Naive thymus-derived CD4-positive, alpha-beta T cell (primary cell): ENCODE data around the gene MSH2. TPM values are rescaled to one million over a fixed set of nuclear protein-coding genes. Genes with fewer than 3 reads are reported as not detected.
"Not testable (repeated sequence)": the region's sequence is repeated elsewhere in the genome, so short reads cannot be mapped to it uniquely, and the experiment has no call there.

ENCODE experiments used
- ATAC-seq: fragments of 150-1000 bp; cut with Tn5 transposase; 2 replicates; pipeline ENCODE4 v1.10.0; 2021; ENCODE audit warnings: mild to moderate bottlenecking, moderate library complexity
- CTCF ChIA-PET: fragments of 350-600 bp; sonication (Branson Sonifier 250); formaldehyde crosslinking; loops from one replicate; lab custom pipeline; 2021; ENCODE audit warnings: antibody characterized with exemption; lab: Charles Lee
- POLR2A ChIA-PET: fragments of 350-600 bp; sonication (Branson Sonifier 250); formaldehyde crosslinking; loops from one replicate; lab custom pipeline; 2021; ENCODE audit warnings: antibody characterized with exemption, inconsistent platforms; lab: Charles Lee
- DNase-seq, 9 donors: peaks; one replicate each; pipeline versions ENCODE4 v3.0.0 to v3.0.0-alpha.2; 2020 to 2022; ENCODE audit warnings: mixed read lengths in 1 of 9
- H3K27ac ChIP-seq: one replicate; pipeline ENCODE4 v1.7.0; 2013; ENCODE audit warnings: mild to moderate bottlenecking, low read depth, low read length, moderate library complexity
- H3K27me3 ChIP-seq, 2 donors: one replicate each; pipeline ENCODE4 v1.7.0; 2013; ENCODE audit warnings: low read length in 2 of 2, mild to moderate bottlenecking in 2 of 2, moderate library complexity in 2 of 2; ENCODE audit not compliant: control insufficient read depth in 2 of 2, insufficient read depth in 2 of 2
- H3K36me3 ChIP-seq, 3 experiments: 1 replicate in 2 of 3; 2 replicates in 1 of 3; pipeline ENCODE4 v1.7.0; 2013; ENCODE audit warnings: low read length in 3 of 3, mild to moderate bottlenecking in 3 of 3, moderate library complexity in 1 of 3; ENCODE audit not compliant: insufficient read depth in 3 of 3, control insufficient read depth in 2 of 3
- H3K4me1 ChIP-seq, 2 donors: one replicate each; pipeline ENCODE4 v1.7.0; 2013; ENCODE audit warnings: low read length in 2 of 2, mild to moderate bottlenecking in 2 of 2, moderate library complexity in 1 of 2; ENCODE audit not compliant: control insufficient read depth in 2 of 2, insufficient read depth in 2 of 2
- H3K4me3 ChIP-seq: 2 replicates; pipeline ENCODE4 v1.7.0; 2013; ENCODE audit warnings: mild to moderate bottlenecking, low read length
- H3K9me3 ChIP-seq, 3 experiments: 1 replicate in 2 of 3; 2 replicates in 1 of 3; pipeline ENCODE4 v1.7.0; 2013; ENCODE audit warnings: low read length in 3 of 3; ENCODE audit not compliant: control insufficient read depth in 2 of 3
- H3K27ac Mint-ChIP-seq, 9 donors: one replicate each; pipeline ENCODE4 v1.8.0; 2020 to 2022; ENCODE audit warnings: mixed read lengths in 9 of 9, mild to moderate bottlenecking in 8 of 9, moderate library complexity in 5 of 9, inconsistent platforms in 2 of 9
- H3K27me3 Mint-ChIP-seq, 5 donors: one replicate each; pipeline ENCODE4 v1.8.0; 2021 to 2022; ENCODE audit warnings: mixed read lengths in 5 of 5, mild to moderate bottlenecking in 1 of 5
- H3K36me3 Mint-ChIP-seq, 5 donors: one replicate each; pipeline ENCODE4 v1.8.0; 2020 to 2022; ENCODE audit warnings: mixed read lengths in 5 of 5, mild to moderate bottlenecking in 3 of 5, inconsistent platforms in 1 of 5
- H3K4me1 Mint-ChIP-seq, 7 donors: one replicate each; pipeline ENCODE4 v1.8.0; 2020 to 2022; ENCODE audit warnings: mixed read lengths in 7 of 7, mild to moderate bottlenecking in 3 of 7, inconsistent platforms in 1 of 7
- H3K4me3 Mint-ChIP-seq, 10 donors: one replicate each; pipeline ENCODE4 v1.8.0; 2020 to 2022; ENCODE audit warnings: mild to moderate bottlenecking in 10 of 10, mixed read lengths in 10 of 10, moderate library complexity in 6 of 10, inconsistent platforms in 2 of 10
- H3K9me3 Mint-ChIP-seq, 11 donors: one replicate each; pipeline ENCODE4 v1.8.0; 2020 to 2022; ENCODE audit warnings: mixed read lengths in 11 of 11, mild to moderate bottlenecking in 4 of 11, inconsistent platforms in 1 of 11, moderate library complexity in 1 of 11
- intact Hi-C, 2 donors: fragments of 100-400 bp; cut with micrococcal nuclease; formaldehyde crosslinking; loops; one replicate each; pipeline ENCODE4 v1.15.1; 2023
- polyA plus RNA-seq, 2 donors: library from polyadenylated mRNA; unstranded; fragments of 300-500 nt; fragmentation: Illumina TruSeq; gene quantifications; one replicate each; pipeline ENCODE4 v1.2.3, GENCODE V29; 2021
- total RNA-seq, 6 experiments: library from RNA in 5 of 6; stranded (reverse) in 5 of 6; gene quantifications; 1 replicate in 5 of 6; 2 replicates in 1 of 6; pipeline ENCODE4 v1.2.3 and lab custom pipeline; 2021 to 2026

Gene MSH2
- total and polyA plus RNA-seq, 7 experiments from 2014 or later: 12.2 to 46.8 (median 39.1) TPM

- Mint-ChIP-seq H3K36me3 (peaks cover 0 to 37% (median 23%) of the 10 kb centered on the region in 5 donors), H3K9me3 (peaks cover 0 to 8% (median 0%) of the 10 kb centered on the region in 11 donors), H3K27me3 (peaks cover 0 to 2% (median 0%) of the 10 kb centered on the region in 5 donors), H3K4me3 (peak overlapping the region in 8 of 10 donors; percentile 10 to 48 (median 38)), H3K27ac (no peak overlapping the region), H3K4me1 (peaks cover 32 to 57% (median 44%) of the 10 kb centered on the region in 7 donors)
- intact Hi-C loops: loop anchor here in 1 of 2 donors (10.0 kb wide), 3 partner anchors 491 to 1841 kb away; partner anchors contain the start of genes FBXO11 and MCFD2
- no peak overlapping the region for H3K4me3 ChIP-seq
- POLR2A ChIA-PET: no interaction called here
- peaks cover 0 to 3% (median 0%) of the 10 kb centered on the region in 3 experiments for H3K36me3 ChIP-seq
- CTCF ChIA-PET: no interaction called here
- H3K27me3 ChIP-seq: no peaks in the 10 kb centered on the region
- no peaks in the 10 kb centered on the region for H3K9me3 ChIP-seq
- ATAC-seq (no peak), DNase-seq (no peak)
- H3K27ac ChIP-seq: no peak overlapping the region
- peaks cover 9 to 12% of the 10 kb centered on the region in 2 donors for H3K4me1 ChIP-seq
These were observed 2.8 kb downstream of the MSH2 start for GRCh38 chr2:47405757-47406156.

DNA sequence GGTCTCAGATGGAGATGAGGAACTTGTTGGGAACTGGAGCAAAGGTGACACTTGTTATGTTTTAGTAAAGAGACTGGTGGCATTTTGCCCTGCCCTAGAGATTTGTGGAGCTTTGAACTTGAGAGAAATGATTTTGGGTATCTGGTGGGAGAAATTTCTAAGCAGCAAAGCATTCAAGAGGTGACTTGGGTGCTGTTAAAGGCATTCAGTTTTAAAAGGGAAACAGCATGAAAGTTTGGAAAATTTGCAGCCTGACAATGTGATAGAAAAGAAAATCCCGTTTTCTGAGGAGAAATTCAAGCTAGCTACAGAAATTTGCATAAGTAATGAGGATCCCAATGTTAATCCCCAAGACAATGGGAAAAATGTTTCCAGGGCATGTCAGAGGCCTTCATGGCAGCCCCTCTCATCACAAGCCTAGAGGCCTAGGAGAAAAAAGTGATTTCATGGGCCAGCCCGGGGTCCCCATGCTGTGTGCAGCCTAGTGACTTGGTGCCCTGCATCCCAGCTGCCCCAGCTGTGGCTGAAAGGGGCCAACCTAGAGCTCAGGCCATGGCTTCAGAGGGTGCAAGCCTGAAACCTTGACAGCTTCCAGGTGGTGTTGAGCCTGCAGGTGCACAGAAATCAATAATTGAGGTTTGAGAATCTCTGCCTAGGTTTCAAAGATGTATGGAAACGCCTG is 3.8 kb downstream of the MSH2 start:
- Histone ChIP-seq H3K4me1 (peaks cover 9 to 12% of the 10 kb centered on the region in 2 donors), H3K36me3 (peaks cover 0 to 13% (median 0%) of the 10 kb centered on the region in 3 experiments)
- CTCF ChIA-PET, H3K27me3 Mint-ChIP-seq, POLR2A ChIA-PET, ATAC-seq, H3K4me3 Mint-ChIP-seq, H3K9me3 Mint-ChIP-seq, H3K4me3 ChIP-seq, H3K27ac ChIP-seq, H3K27me3 ChIP-seq, DNase-seq, H3K9me3 ChIP-seq: not testable (repeated sequence)
- Mint-ChIP-seq H3K4me1 (peaks cover 31 to 55% (median 44%) of the 10 kb centered on the region in 7 donors), H3K27ac (peak overlapping the region in 1 of 9 donors; percentile 10), H3K36me3 (peaks cover 0 to 37% (median 23%) of the 10 kb centered on the region in 5 donors)
- intact Hi-C loops: loop anchor here in 1 of 2 donors (10.0 kb wide), 3 partner anchors 492 to 1842 kb away; partner anchors contain the start of genes FBXO11 and MCFD2

GRCh38 chr2:47407976-47408375 is 5.0 kb downstream of the MSH2 start:
- Mint-ChIP-seq H3K4me3 (peak overlapping the region in 2 of 10 donors; percentile 15 to 27), H3K4me1 (peaks cover 24 to 44% (median 35%) of the 10 kb centered on the region in 7 donors), H3K27ac (peak overlapping the region in 1 of 9 donors; percentile 49), H3K36me3 (peaks cover 0 to 42% (median 26%) of the 10 kb centered on the region in 5 donors)
- peaks cover 9 to 12% of the 10 kb centered on the region in 2 donors for H3K4me1 ChIP-seq
- POLR2A ChIA-PET: interaction anchor here (0.6 kb wide), 1 partner anchor 516 kb away, joined by 6 read pairs; no protein-coding TSS in a partner anchor
- ATAC-seq, H3K4me3 ChIP-seq, H3K27ac ChIP-seq, H3K27me3 ChIP-seq, CTCF ChIA-PET, H3K9me3 ChIP-seq, H3K27me3 Mint-ChIP-seq, H3K9me3 Mint-ChIP-seq, DNase-seq: not testable (repeated sequence)
- H3K36me3 ChIP-seq: peaks cover 0 to 21% (median 2%) of the 10 kb centered on the region in 3 experiments
- intact Hi-C loops: loop anchor here in 1 of 2 donors (10.0 kb wide), 3 partner anchors 493 to 1843 kb away; partner anchors contain the start of genes FBXO11 and MCFD2

- H3K36me3 ChIP-seq: peaks cover 0 to 71% (median 14%) of the 10 kb centered on the region in 3 experiments
- ATAC-seq: no peak
- Mint-ChIP-seq H3K36me3 (peaks cover 4 to 50% (median 12%) of the 10 kb centered on the region in 5 donors), H3K9me3 (no peaks in the 10 kb centered on the region), H3K4me1 (peaks cover 0 to 3% (median 0%) of the 10 kb centered on the region in 7 donors), H3K27me3 (no peaks in the 10 kb centered on the region), H3K27ac (no peak overlapping the region), H3K4me3 (no peak overlapping the region)
- H3K4me3 ChIP-seq: no peak overlapping the region
- no peak for DNase-seq
- H3K9me3 ChIP-seq: no peaks in the 10 kb centered on the region
- ChIA-PET POLR2A (interaction anchor here (0.6 kb wide), 2 partner anchors 11 to 229 kb away, joined by 3 to 5 read pairs; no protein-coding TSS in a partner anchor), CTCF (interaction anchor here (0.7 kb wide), 1 partner anchor 26 kb away, joined by 3 read pairs; no protein-coding TSS in a partner anchor)
- no peak overlapping the region for H3K27ac ChIP-seq
- no peaks in the 10 kb centered on the region for H3K27me3 ChIP-seq
- H3K4me1 ChIP-seq: no peaks in the 10 kb centered on the region
- intact Hi-C loops: no loop called here
These were observed 11.9 kb downstream of the MSH2 start for GRCh38 chr2:47414682-47415458.

DNA sequence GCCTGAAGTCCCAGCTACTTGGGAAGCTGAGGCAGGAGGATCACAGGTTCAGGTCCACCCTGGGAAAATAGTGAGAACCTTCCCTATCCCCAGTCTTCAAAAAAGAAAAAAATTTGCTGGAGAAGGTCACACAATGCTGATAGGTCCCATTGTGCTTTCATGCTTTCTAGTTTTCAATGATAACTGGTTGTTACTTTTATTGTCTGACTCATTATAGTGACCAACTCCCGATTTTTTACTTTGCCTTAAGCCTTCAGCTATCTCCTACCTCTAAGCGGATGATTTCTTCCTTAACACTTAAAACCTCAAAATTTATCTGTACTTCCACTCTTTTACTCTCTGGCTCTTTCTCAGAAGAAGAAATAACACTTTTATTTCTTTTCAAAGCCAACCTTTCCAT is 17.3 kb downstream of the MSH2 start:
- H3K4me3 Mint-ChIP-seq: no peak overlapping the region
- no peak overlapping the region for H3K27ac ChIP-seq
- ChIA-PET POLR2A (no interaction called here), CTCF (no interaction called here)
- H3K36me3 ChIP-seq: peaks cover 0 to 56% (median 11%) of the 10 kb centered on the region in 3 experiments
- peak overlapping the region in 4 of 9 donors; percentile 3 to 63 (median 44) for H3K27ac Mint-ChIP-seq
- peaks cover 0 to 6% (median 0%) of the 10 kb centered on the region in 7 donors for H3K4me1 Mint-ChIP-seq
- no peak overlapping the region for H3K4me3 ChIP-seq
- H3K9me3 ChIP-seq: no peaks in the 10 kb centered on the region
- no peak for ATAC-seq
- no peaks in the 10 kb centered on the region for H3K27me3 ChIP-seq
- no peak for DNase-seq
- H3K27me3 Mint-ChIP-seq: no peaks in the 10 kb centered on the region
- no peaks in the 10 kb centered on the region for H3K4me1 ChIP-seq
- H3K9me3 Mint-ChIP-seq: no peaks in the 10 kb centered on the region
- intact Hi-C loops: no loop called here
- H3K36me3 Mint-ChIP-seq: peaks cover 4 to 56% (median 21%) of the 10 kb centered on the region in 5 donors

- H3K27ac ChIP-seq, H3K27me3 ChIP-seq, H3K27me3 Mint-ChIP-seq, CTCF ChIA-PET, H3K4me3 ChIP-seq, DNase-seq, H3K4me3 Mint-ChIP-seq, H3K4me1 ChIP-seq, ATAC-seq, H3K4me1 Mint-ChIP-seq, H3K9me3 Mint-ChIP-seq, intact Hi-C loops, H3K9me3 ChIP-seq, POLR2A ChIA-PET: not testable (repeated sequence)
- Mint-ChIP-seq H3K36me3 (peaks cover 4 to 58% (median 21%) of the 10 kb centered on the region in 5 donors), H3K27ac (peak overlapping the region in 3 of 9 donors; percentile 43 to 63 (median 45))
- H3K36me3 ChIP-seq: peaks cover 0 to 52% (median 11%) of the 10 kb centered on the region in 3 experiments
These were observed 17.7 kb downstream of the MSH2 start for GRCh38 chr2:47420683-47421082.
